Thyroid gland (tissue), 4 donors: Measurements from ENCODE around the gene SERBP1. TPM values are rescaled to one million over a fixed set of nuclear protein-coding genes. Genes with fewer than 3 reads are reported as not detected.

Experiments
- DNase-seq, 2 donors: peaks; one replicate each; pipeline ENCODE4 v3.0.0-alpha.2; 2019
- H3K27ac ChIP-seq, 3 donors: fragments of 200-600 bp; sonication (generic); 1 replicate in 2 of 3; 2 replicates in 1 of 3; pipeline ENCODE4 v1.5.1; 2016 to 2019; ENCODE audit warnings: mild to moderate bottlenecking in 1 of 3, moderate library complexity in 1 of 3
- H3K27me3 ChIP-seq: fragments of 200-600 bp; sonication (generic); one replicate; pipeline ENCODE4 v1.5.1; 2019
- H3K36me3 ChIP-seq, 2 donors: fragments of 200-600 bp; sonication (generic); one replicate each; pipeline ENCODE4 v1.5.1; 2016 to 2019
- H3K4me1 ChIP-seq, 2 donors: fragments of 200-600 bp; sonication (generic); one replicate each; pipeline ENCODE4 v1.5.1; 2017 to 2019
- H3K4me3 ChIP-seq, 3 donors: fragments of 200-600 bp; sonication (generic); replicated peaks in 1 of 3; 1 replicate in 2 of 3; 2 replicates in 1 of 3; pipeline ENCODE4 v1.5.1; 2016; ENCODE audit warnings: mild to moderate bottlenecking in 1 of 3
- H3K9me3 ChIP-seq: fragments of 200-600 bp; sonication (generic); one replicate; pipeline ENCODE4 v1.5.1; 2017
- POLR2A ChIP-seq, 2 donors: fragments of 450-650 bp; IDR thresholded peaks; one replicate each; pipeline ENCODE4 v1.6.1; 2017; ENCODE audit warnings: antibody characterized with exemption in 2 of 2, mild to moderate bottlenecking in 2 of 2, moderate library complexity in 1 of 2
- WGBS, 2 donors: methylation state at CpG; one replicate each; pipeline ENCODE4 v1.1.5; 2017; 5-methylcytosine and 5-hydroxymethylcytosine counted together
- intact Hi-C: fragments of 100-400 bp; cut with DNase I; formaldehyde crosslinking; loops from one replicate; pipeline ENCODE4 v1.15.1; 2023
- small RNA-seq: library from RNA; depleted of rRNA; stranded (forward); fragments of <200 nt; gene quantifications from one replicate; pipeline ENCODE3, GENCODE V24; 2016
- total RNA-seq, 4 donors: library from RNA; depleted of rRNA; stranded (reverse); fragments of >200 nt; gene quantifications; one replicate each; pipeline ENCODE4 v1.2.3, GENCODE V29; 2016
- TF ChIP-seq, protein P1 (sequence below), 6 experiments: fragments of 200-600 bp in 3 of 6; fragments of 450-650 bp in 3 of 6; sonication (generic) in 3 of 6; IDR thresholded peaks; one replicate each; pipeline ENCODE4 v1.5.1; 2016 to 2019; ENCODE audit warnings: antibody characterized with exemption in 6 of 6, mild to moderate bottlenecking in 2 of 6, inconsistent platforms in 1 of 6, moderate library complexity in 1 of 6

Gene SERBP1
- total RNA-seq, 4 donors from 2014 or later = 185 to 218 (median 204) TPM

DNA sequence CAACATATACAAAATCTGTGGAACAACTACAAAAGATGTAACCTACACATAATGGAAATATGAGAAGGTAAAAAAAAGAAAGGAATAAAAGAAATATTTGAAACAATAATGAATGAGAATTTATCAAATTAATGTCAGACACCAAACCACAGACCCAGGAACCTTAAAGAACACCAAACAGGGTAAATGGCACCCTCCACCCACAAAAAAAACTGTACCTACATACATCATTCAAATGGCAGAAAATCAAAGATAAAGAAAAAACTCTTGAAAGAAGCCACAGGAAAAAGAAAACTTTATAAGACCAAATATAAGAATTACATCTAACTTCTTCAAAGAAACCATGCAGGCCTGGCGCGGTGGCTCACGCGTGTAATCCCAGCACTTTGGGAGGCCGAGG is 68.6 kb downstream of the SERBP1 start:
- Histone ChIP-seq H3K27ac (no peak overlapping the region), H3K4me1 (no peaks in the 10 kb centered on the region), H3K4me3 (no peak overlapping the region), H3K9me3 (no peaks in the 10 kb centered on the region), H3K27me3 (no peaks in the 10 kb centered on the region), H3K36me3 (no peaks in the 10 kb centered on the region)
- TF ChIP-seq, protein P1, sequence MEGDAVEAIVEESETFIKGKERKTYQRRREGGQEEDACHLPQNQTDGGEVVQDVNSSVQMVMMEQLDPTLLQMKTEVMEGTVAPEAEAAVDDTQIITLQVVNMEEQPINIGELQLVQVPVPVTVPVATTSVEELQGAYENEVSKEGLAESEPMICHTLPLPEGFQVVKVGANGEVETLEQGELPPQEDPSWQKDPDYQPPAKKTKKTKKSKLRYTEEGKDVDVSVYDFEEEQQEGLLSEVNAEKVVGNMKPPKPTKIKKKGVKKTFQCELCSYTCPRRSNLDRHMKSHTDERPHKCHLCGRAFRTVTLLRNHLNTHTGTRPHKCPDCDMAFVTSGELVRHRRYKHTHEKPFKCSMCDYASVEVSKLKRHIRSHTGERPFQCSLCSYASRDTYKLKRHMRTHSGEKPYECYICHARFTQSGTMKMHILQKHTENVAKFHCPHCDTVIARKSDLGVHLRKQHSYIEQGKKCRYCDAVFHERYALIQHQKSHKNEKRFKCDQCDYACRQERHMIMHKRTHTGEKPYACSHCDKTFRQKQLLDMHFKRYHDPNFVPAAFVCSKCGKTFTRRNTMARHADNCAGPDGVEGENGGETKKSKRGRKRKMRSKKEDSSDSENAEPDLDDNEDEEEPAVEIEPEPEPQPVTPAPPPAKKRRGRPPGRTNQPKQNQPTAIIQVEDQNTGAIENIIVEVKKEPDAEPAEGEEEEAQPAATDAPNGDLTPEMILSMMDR (IDR thresholded peaks at IDR 0.05) = no peak
- no peak for TF ChIP-seq POLR2A (IDR thresholded peaks at IDR 0.05)
- intact Hi-C loops = no loop called here
- WGBS, 2 donors = 96 to 97% methylated on average over 5 of the region's 5 CpGs
- no peak for DNase-seq

DNA sequence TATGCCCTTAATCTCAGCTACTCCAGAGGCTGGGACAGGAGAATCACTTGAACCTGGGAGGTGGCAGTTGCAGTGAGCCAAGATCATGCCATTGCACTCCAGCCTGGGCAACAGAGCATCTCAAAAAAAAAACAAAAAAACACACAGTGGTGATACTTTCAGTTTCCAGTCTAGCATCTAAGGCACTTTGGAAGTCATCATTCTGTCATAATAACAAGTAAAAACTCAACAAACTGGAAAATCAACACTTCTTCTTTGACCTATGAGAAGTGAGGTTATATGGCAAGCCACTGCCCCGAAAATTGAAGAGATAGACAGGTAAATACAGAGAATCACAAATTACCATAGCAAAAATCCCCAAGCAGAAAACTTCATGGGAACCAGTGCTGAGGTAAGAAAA is 70.6 kb downstream of the SERBP1 start:
- TF ChIP-seq POLR2A (IDR thresholded peaks at IDR 0.05) = no peak
- TF ChIP-seq, protein P1 (IDR thresholded peaks at IDR 0.05) = no peak
- Histone ChIP-seq H3K36me3 (no peaks in the 10 kb centered on the region), H3K4me1 (no peaks in the 10 kb centered on the region), H3K9me3 (no peaks in the 10 kb centered on the region), H3K27me3 (no peaks in the 10 kb centered on the region), H3K27ac (no peak overlapping the region), H3K4me3 (no peak overlapping the region)
- no peak for DNase-seq
- intact Hi-C loops = no loop called here
- 88 to 95% methylated on average over 1 of the region's 1 CpG for WGBS, 2 donors

Small RNA genes within 50 kb of the gene (small RNA-seq; reads per million reads assigned to genes)
- not detected for gene RNU6-387P

Other genes starting within 250 kb of the SERBP1 start
- gene IL12RB2, start 122.5 kb downstream of the SERBP1 start, total RNA-seq = 1 to 10 TPM in 1 of 4 donors, under 1 TPM in 3; 0.45 to 4.3 (median 0.93) TPM